B cell (primary cell): Measurements from ENCODE around the gene GABRG3. TPM values are rescaled to one million over a fixed set of nuclear protein-coding genes. Genes with fewer than 3 reads are reported as not detected.

Experiments used
- ATAC-seq: fragments of 200-7000 bp; cut with Tn5 transposase; one replicate; pipeline ENCODE4 v1.10.0; 2021; ENCODE audit warnings: low read depth, mild to moderate bottlenecking, moderate number of reproducible peaks, moderate library complexity
- CTCF ChIA-PET: fragments of 350-600 bp; sonication (Branson Sonifier 250); formaldehyde crosslinking; loops from one replicate; lab custom pipeline; 2021; ENCODE audit warnings: antibody characterized with exemption, inconsistent platforms; lab: Charles Lee
- POLR2A ChIA-PET: fragments of 350-600 bp; sonication (Branson Sonifier 250); formaldehyde crosslinking; loops from one replicate; lab custom pipeline; 2021; ENCODE audit warnings: antibody characterized with exemption; lab: Charles Lee
- DNase-seq: peaks from one replicate; pipeline ENCODE4 v3.0.0; 2013
- H2AFZ ChIP-seq: 2 replicates; pipeline ENCODE4 v1.6.1; 2012; ENCODE audit warnings: mild to moderate bottlenecking, low read depth, low read length; ENCODE audit not compliant: insufficient read depth, poor library complexity, severe bottlenecking
- H3K27ac ChIP-seq, 2 donors: 1 replicate in 1 of 2; 2 replicates in 1 of 2; pipeline ENCODE4 v1.5.1; 2012 to 2013; ENCODE audit warnings: low read length in 2 of 2, mild to moderate bottlenecking in 2 of 2, moderate library complexity in 1 of 2
- H3K27me3 ChIP-seq, 4 experiments: fragments of 200-600 bp in 1 of 4; sonication (generic) in 1 of 4; replicated peaks in 1 of 4; 1 replicate in 2 of 4; 2 replicates in 2 of 4; pipeline versions ENCODE4 v1.6.1 to v1.7.0; 2013 to 2016; ENCODE audit warnings: low read length in 3 of 4, mild to moderate bottlenecking in 2 of 4, mixed read lengths in 1 of 4, moderate library complexity in 1 of 4; ENCODE audit not compliant: insufficient read depth in 4 of 4, control insufficient read depth in 3 of 4; ENCODE audit errors: control extremely low read depth in 1 of 4
- H3K36me3 ChIP-seq, 2 experiments: replicated peaks in 1 of 2; 1 replicate in 1 of 2; 2 replicates in 1 of 2; pipeline versions ENCODE4 v1.6.1 to v1.7.1; 2013; ENCODE audit warnings: low read length in 1 of 2; ENCODE audit not compliant: insufficient read depth in 2 of 2, control insufficient read depth in 1 of 2; ENCODE audit errors: control extremely low read depth in 1 of 2, extremely low read depth in 1 of 2
- H3K4me1 ChIP-seq, 2 donors: fragments of 200-600 bp in 1 of 2; sonication (generic) in 1 of 2; 1 replicate in 1 of 2; 2 replicates in 1 of 2; pipeline versions ENCODE4 v1.5.1 to v1.6.1; 2013 to 2017; ENCODE audit warnings: low read length in 2 of 2; ENCODE audit not compliant: control insufficient read depth in 2 of 2, insufficient read depth in 2 of 2
- H3K4me2 ChIP-seq: replicated peaks from 2 replicates; pipeline ENCODE3; 2012; ENCODE audit warnings: mild to moderate bottlenecking, low read depth, low read length; ENCODE audit not compliant: poor library complexity, severe bottlenecking
- H3K4me3 ChIP-seq, 5 experiments: fragments of 200-600 bp in 1 of 5; sonication (generic) in 1 of 5; 1 replicate in 3 of 5; 2 replicates in 2 of 5; pipeline versions ENCODE4 v1.5.1 to v1.7.0; 2011 to 2016; ENCODE audit warnings: low read length in 4 of 5, mild to moderate bottlenecking in 4 of 5, low read depth in 2 of 5, control low read depth in 1 of 5, moderate library complexity in 1 of 5; ENCODE audit not compliant: insufficient read depth in 1 of 5; ENCODE audit errors: control extremely low read depth in 1 of 5, extremely low read depth in 1 of 5
- H3K79me2 ChIP-seq: fragments of 200-600 bp; sonication (generic); one replicate; pipeline ENCODE4 v1.6.0; 2016; ENCODE audit warnings: low read length; ENCODE audit not compliant: control insufficient read depth, insufficient read depth
- H3K9ac ChIP-seq: fragments of 200-600 bp; sonication (generic); 2 replicates; pipeline ENCODE4 v1.6.1; 2017; ENCODE audit warnings: mild to moderate bottlenecking, low read length, moderate library complexity
- H3K9me3 ChIP-seq, 3 donors: one replicate each; pipeline versions ENCODE4 v1.6.1 to v1.7.1; 2013; ENCODE audit warnings: low read length in 2 of 3; ENCODE audit not compliant: control insufficient read depth in 2 of 3, insufficient read depth in 1 of 3; ENCODE audit errors: control extremely low read depth in 1 of 3
- H4K20me1 ChIP-seq: 2 replicates; pipeline ENCODE4 v1.6.0; 2012; ENCODE audit warnings: mild to moderate bottlenecking, low read length; ENCODE audit not compliant: insufficient read depth, control insufficient read depth, poor library complexity, severe bottlenecking
- H3K27ac Mint-ChIP-seq: one replicate; pipeline ENCODE4 v1.8.0; 2021; ENCODE audit warnings: mixed read lengths
- H3K27me3 Mint-ChIP-seq: one replicate; pipeline ENCODE4 v1.8.0; 2021; ENCODE audit warnings: mixed read lengths
- H3K4me1 Mint-ChIP-seq: one replicate; pipeline ENCODE4 v1.8.0; 2021; ENCODE audit warnings: mixed read lengths
- H3K4me3 Mint-ChIP-seq: one replicate; pipeline ENCODE4 v1.8.0; 2021; ENCODE audit warnings: mixed read lengths
- H3K9me3 Mint-ChIP-seq: one replicate; pipeline ENCODE4 v1.8.0; 2022; ENCODE audit warnings: mixed read lengths; ENCODE audit not compliant: insufficient read depth
- EZH2 ChIP-seq: IDR thresholded peaks from 2 replicates; pipeline ENCODE4 v1.6.1; 2012; ENCODE audit warnings: borderline replicate concordance, low read depth, mild to moderate bottlenecking, moderate library complexity, low read length; ENCODE audit not compliant: insufficient read depth, poor library complexity, severe bottlenecking
- WGBS: methylation state at CpG from one replicate; pipeline ENCODE4 v1.1.5; 2013; ENCODE audit warnings: missing lambda C conversion rate; ENCODE audit not compliant: insufficient coverage; 5-methylcytosine and 5-hydroxymethylcytosine counted together
- intact Hi-C: fragments of 100-400 bp; cut with micrococcal nuclease; formaldehyde crosslinking; loops from one replicate; pipeline ENCODE4 v1.10.0; 2022
- polyA plus RNA-seq: library from polyadenylated mRNA; depleted of rRNA; stranded (reverse); fragments of >200 nt; gene quantifications from 2 replicates; pipeline ENCODE4 v1.2.3, GENCODE V29; 2012
- total RNA-seq, 2 donors: library from RNA; stranded (reverse); fragments of 120-200 nt in 1 of 2; gene quantifications; 1 replicate in 1 of 2; 2 replicates in 1 of 2; pipeline versions ENCODE4 v1.2.3 to v1.2.4, GENCODE V29; 2013 to 2022
- TF ChIP-seq, protein P1 (sequence below): fragments of 200-600 bp; IDR thresholded peaks from one replicate; pipeline ENCODE4 v1.8.0; 2022; ENCODE audit warnings: antibody characterized with exemption, mild to moderate bottlenecking

Gene GABRG3
- total and polyA plus RNA-seq, 2 donors (not counting 1 experiment from before 2014, with no cell fraction given): not detected

DNA sequence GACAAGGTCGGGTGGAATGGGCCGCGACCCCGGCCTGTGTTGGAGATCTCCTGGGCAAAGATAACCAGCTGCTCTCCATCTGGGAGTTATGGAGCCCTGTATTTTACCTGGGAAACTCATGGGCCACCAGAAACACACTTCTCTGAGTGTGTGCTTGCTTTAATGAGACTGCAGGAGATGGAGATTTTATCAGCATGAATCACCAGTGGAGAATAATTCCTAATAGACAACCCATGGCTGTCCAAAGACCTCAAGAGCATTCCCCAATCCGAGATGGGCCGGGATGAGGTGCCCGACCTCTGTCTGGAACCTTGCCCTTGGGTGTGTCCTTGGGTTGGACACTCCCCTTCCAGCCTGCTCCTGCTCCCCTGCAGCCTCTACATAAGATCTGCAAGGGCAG lies 389.3 kb downstream of the GABRG3 start:
- Histone ChIP-seq H3K4me2 (no peak overlapping the region), H3K36me3 (no peaks in the 10 kb centered on the region), H4K20me1 (no peaks in the 10 kb centered on the region), H3K79me2 (no peaks in the 10 kb centered on the region), H3K4me3 (no peak overlapping the region), H3K9me3 (peaks cover 0 to 6% (median 0%) of the 10 kb centered on the region in 3 donors), H3K27me3 (no peaks in the 10 kb centered on the region), H3K27ac (no peak overlapping the region), H3K4me1 (no peaks in the 10 kb centered on the region), H3K9ac (no peak overlapping the region), H2AFZ (no peak overlapping the region)
- ATAC-seq: no peak
- intact Hi-C loops: no loop called here
- ChIA-PET POLR2A (no interaction called here), CTCF (no interaction called here)
- H3K4me1 Mint-ChIP-seq: no peaks in the 10 kb centered on the region
- WGBS: 85% methylated on average over 7 of the region's 7 CpGs
- no peak overlapping the region for H3K27ac Mint-ChIP-seq
- TF ChIP-seq, protein P1, sequence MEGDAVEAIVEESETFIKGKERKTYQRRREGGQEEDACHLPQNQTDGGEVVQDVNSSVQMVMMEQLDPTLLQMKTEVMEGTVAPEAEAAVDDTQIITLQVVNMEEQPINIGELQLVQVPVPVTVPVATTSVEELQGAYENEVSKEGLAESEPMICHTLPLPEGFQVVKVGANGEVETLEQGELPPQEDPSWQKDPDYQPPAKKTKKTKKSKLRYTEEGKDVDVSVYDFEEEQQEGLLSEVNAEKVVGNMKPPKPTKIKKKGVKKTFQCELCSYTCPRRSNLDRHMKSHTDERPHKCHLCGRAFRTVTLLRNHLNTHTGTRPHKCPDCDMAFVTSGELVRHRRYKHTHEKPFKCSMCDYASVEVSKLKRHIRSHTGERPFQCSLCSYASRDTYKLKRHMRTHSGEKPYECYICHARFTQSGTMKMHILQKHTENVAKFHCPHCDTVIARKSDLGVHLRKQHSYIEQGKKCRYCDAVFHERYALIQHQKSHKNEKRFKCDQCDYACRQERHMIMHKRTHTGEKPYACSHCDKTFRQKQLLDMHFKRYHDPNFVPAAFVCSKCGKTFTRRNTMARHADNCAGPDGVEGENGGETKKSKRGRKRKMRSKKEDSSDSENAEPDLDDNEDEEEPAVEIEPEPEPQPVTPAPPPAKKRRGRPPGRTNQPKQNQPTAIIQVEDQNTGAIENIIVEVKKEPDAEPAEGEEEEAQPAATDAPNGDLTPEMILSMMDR: no peak
- no peak for TF ChIP-seq EZH2
- no peak overlapping the region for H3K4me3 Mint-ChIP-seq
- no peaks in the 10 kb centered on the region for H3K27me3 Mint-ChIP-seq
- peaks cover 2% of the 10 kb centered on the region for H3K9me3 Mint-ChIP-seq
- DNase-seq: no peak

DNA sequence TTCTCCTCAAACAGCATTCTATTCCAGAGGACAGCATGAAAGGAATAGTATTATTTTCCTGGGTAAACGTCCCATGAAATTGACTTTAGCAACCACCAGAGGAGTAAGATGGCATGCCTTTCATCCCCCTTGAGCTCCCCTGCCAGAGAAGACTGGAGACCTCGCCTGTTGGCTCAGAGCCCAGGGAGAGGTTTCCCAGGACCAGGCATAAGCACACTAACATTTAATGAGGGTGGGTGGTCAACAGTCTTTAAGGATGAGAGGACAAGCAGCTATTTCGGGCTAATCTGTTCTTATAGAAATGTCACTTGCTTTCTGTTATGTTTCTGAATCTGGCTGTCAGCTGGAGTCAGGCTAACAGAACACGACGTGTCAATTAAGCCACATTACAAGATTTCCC lies 390.5 kb downstream of the GABRG3 start:
- no peak overlapping the region for H2AFZ ChIP-seq
- H3K79me2 ChIP-seq: no peaks in the 10 kb centered on the region
- Mint-ChIP-seq H3K4me1 (no peaks in the 10 kb centered on the region), H3K27me3 (no peaks in the 10 kb centered on the region), H3K27ac (no peak overlapping the region), H3K4me3 (no peak overlapping the region), H3K9me3 (peaks cover 2% of the 10 kb centered on the region)
- no peaks in the 10 kb centered on the region for H3K36me3 ChIP-seq
- 80% methylated on average over 1 of the region's 5 CpGs for WGBS
- H3K27ac ChIP-seq: no peak overlapping the region
- peaks cover 0 to 7% (median 0%) of the 10 kb centered on the region in 3 donors for H3K9me3 ChIP-seq
- ATAC-seq (no peak), DNase-seq (no peak)
- no peaks in the 10 kb centered on the region for H3K27me3 ChIP-seq
- no peak for TF ChIP-seq EZH2
- ChIA-PET POLR2A (no interaction called here), CTCF (no interaction called here)
- H4K20me1 ChIP-seq: no peaks in the 10 kb centered on the region
- intact Hi-C loops: no loop called here
- no peak overlapping the region for H3K4me3 ChIP-seq
- H3K9ac ChIP-seq: no peak overlapping the region
- H3K4me2 ChIP-seq: no peak overlapping the region
- no peaks in the 10 kb centered on the region for H3K4me1 ChIP-seq
